HG03196 (cell line): Measurements from ENCODE around the gene ZFP36.

ENCODE experiments used
- ATAC-seq: cut with Tn5 transposase; IDR thresholded peaks from one replicate; pipeline ENCODE4 v1.9.1; 2021; ENCODE audit not compliant: unreplicated experiment

Gene ZFP36

DNA sequence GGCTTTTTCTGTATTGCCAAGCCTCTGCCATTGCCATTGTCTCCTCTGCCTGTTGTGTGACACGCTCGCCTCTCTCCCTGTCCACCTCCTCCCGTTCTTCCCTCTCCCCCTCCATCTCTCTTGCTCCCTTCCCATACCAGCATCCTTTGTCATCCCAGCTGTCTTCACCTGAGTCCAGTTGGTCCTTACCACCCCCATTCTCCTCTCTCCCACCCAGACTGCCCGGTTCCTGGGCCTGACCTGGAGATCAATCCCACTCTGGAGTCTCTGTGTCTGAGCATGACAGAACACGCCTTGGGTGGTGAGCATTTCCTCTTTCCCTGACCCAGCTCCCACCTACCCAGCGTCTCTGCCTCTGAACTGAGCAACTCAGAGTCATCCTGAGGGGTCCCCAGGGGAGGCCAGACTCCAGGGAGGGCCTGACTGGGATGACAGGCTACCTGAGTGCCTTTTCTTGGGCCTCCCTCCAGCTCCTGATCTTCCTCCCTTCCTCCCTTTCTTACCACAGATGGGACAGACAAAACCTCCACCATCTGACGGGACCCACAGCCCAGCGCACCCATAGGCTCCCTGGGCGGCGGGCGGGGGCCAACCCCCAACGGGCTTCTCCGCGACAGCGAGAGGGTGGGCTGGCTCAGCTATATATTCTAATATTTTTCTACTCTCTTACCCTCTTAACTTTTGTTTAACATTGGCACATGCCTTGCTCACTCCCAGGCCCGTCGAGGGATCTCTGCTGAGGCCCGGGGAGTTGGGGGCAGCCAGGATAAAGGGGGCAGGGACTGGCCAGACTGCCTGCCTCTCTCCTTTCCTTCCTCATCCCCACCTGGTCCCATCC is 23.4 kb upstream of the ZFP36 start:
- no peak for ATAC-seq

DNA sequence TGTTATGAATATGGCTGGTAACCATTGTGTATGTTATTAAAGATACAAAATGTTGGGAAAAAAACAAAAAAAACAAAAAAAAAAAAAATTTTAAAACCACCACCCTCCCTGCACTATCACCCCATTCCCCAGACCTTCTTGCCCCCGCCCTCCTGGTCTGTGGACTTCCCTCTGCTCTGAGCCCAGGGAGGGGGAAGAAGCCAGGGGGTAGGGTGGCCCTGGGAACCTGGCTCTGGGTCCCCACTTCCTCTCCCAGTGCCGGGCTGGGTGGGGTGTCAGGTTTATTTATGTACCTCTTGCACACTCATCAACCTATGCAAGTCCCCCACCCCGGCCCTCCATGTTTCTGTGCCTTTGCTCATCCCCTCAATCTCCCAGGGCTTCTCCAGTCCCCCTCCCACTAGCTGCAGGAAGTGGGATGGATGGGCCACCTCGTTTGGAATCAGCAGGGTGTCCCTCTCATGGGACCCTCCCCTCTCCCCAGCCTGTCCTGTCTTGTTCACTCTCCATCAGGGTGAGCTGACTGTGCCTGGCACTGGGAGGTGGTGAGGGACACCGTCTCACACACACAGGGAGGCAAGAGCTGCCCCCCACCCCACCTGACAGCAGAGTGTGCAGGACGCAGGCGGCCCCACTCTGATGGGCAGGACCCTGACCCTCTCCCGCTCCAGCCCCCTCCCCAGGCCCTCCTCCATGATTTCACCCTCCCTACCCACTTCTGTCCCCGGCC is 21.6 kb upstream of the ZFP36 start:
- ATAC-seq, result no peak

DNA sequence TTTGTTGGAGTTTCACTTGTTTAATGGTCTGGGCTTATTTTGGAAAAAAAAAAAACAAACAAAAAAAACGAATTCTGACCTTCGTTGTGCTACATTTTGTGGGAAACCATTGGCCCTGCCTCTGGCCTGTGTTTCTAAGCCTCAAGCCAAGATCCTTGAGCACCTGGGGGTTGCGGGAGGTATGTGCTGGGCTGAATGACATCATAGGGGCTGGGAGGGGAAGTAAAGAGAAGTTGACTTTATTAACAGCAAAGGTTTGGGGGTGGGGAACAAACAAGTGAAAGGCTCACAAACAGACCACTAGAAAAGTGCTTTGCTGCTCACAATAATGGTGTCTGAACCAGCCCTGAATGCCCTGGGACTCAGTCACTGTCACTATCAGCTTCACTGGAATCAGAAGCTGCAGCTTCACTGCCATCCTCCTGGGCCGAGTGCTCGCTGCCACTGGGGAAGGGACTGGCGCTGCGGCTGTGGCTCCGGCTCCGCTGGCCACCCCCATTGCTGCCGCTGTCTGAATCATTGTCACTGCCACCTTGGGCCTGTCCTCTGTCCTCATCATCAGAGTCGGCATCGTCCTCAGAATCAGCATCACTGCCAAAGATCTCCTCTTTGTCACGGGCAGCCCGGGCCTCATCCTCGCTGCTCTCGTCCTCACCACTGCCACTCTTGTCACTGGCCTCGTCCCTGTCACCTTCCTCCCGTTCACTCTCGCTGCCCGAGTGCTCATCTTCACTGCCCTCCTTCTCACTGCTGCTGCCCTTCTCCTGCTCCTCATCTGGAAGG is 20.8 kb upstream of the ZFP36 start:
- no peak for ATAC-seq

DNA sequence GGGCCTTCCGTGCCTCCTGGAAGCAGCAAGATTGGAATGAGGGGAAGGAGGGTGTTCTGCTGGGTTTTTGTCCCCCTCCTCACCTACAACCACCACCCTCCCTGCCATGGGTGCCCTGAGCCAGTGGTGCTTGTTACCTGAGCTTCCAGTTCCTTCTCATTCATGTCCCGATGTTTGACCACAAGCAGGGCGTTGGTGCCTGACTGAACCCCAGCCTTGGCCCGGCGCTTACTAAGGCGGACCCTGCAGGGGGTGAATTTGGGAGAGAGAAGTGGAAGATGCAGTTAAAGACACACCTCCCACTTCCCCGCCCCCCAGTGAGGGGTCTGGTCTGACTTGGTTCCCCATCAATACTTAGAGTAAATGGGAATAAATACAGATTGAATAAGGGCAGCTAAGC is 20.1 kb upstream of the ZFP36 start:
- ATAC-seq, result no peak

DNA sequence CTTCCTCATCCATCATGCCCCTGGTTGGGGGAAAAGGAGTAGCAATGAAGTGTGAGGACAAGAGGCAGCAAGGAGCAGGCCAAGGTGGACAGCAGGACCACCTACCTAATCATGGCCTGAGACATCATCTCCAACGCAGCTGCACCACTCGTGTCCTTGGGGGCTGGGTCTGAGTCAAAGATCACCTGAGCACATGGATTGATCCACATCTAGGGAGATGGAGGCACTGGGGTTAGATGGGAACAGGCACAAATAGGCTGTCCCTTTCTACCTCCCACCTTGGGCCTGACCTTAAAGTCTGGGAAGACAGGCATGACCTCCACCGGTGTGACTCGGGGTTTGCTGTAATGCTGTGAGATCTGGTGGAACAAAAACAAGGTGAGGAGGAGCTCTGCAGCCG is 18.0 kb upstream of the ZFP36 start:
- no peak for ATAC-seq

DNA sequence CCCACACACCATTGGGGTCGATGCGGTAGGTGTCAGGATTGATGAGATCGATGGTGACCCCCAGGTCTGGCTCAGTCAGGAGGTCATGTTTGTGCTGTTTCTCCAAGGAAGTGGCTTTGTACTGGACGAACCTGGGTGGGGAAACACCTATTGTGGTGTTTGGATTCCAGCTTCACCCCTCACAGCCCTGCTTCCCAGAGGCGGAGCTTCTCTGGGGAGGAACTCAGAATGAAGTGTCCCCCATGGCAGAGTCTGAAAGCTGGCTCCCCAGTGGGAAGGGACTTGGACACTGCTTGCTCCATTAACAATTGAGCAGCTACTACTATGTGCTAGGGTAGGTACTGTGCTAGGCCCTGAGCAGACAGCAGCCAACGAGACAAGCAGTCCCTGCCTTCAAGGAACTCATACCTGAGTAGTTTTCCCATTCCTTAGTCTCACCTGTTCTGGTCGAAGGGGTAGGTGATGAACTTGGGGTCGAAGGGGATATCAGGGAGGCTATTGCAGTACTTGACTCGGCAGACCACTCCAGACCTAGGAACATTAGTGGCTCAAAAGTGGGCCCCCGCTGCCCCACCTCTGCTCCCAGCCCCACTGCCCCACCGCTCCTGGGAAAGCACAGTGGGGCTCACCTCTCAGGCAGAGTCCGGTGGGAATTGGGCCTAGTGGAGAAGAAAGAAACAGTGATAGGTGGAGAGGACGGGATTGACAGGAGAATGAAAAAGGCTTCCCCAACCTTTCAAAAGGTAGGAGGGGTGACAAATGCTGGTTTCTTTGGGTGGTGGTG is 16.8 kb upstream of the ZFP36 start:
- no peak for ATAC-seq

DNA sequence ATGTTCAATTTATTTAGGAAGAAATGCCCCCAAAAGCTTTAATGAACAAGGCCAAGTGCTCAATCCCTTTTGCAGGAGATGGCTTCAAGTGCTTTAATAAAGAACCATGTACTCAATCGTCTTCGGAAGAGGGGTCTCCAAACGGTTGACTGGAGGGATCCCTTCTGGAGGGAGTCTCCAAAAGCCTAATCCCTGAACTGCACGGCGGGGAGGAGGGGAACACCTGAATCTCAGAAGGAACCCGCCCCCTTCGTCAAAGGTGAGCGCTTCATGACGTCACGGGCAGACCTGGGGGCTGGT is 16.2 kb upstream of the ZFP36 start:
- ATAC-seq, result no peak

DNA sequence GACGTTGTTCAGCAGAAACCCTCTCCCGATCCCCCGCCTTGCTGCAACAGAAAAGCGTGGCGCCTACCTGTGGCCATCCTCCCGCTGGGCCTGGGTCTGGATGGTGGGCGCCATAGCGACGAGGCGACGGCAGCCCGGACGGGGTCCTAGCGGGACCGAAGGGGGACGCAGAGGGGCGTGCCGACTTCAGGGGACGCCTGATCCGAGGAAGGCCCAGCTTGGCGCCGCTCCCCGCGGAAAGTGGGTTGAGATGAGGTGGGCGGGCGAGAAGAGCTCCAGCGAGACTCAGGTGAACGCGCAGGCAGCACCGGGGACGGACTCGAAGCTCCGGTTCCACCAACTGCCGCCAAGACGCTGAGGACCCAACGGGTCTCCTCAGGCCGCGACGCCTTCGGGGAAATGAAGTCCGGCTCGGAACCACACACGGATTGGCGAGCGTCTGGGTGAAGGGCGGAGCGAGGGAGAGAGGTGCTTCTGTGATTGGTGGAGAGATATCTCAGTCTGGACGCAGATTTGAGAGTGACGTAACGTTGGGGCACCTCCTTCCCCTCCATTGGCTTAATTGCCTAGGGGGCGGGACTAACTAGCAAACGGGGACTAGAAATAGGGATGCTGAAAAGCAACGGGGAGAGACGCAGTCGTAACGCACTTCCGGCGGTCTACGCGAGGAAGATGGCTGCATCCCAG is 15.8 kb upstream of the ZFP36 start, which contains the start of the genes MED29 and PAF1:
Gene MED29, plus strand, starts transcription at position 628 of the 687 bp plus-strand sequence. Its CDS starts 45 bp downstream, at position 673.
Gene PAF1, minus strand, starts transcription at position 356 of the 687 bp plus-strand sequence. Its CDS starts 242 bp downstream, at position 114.
- ATAC-seq, result peak; percentile 83

DNA sequence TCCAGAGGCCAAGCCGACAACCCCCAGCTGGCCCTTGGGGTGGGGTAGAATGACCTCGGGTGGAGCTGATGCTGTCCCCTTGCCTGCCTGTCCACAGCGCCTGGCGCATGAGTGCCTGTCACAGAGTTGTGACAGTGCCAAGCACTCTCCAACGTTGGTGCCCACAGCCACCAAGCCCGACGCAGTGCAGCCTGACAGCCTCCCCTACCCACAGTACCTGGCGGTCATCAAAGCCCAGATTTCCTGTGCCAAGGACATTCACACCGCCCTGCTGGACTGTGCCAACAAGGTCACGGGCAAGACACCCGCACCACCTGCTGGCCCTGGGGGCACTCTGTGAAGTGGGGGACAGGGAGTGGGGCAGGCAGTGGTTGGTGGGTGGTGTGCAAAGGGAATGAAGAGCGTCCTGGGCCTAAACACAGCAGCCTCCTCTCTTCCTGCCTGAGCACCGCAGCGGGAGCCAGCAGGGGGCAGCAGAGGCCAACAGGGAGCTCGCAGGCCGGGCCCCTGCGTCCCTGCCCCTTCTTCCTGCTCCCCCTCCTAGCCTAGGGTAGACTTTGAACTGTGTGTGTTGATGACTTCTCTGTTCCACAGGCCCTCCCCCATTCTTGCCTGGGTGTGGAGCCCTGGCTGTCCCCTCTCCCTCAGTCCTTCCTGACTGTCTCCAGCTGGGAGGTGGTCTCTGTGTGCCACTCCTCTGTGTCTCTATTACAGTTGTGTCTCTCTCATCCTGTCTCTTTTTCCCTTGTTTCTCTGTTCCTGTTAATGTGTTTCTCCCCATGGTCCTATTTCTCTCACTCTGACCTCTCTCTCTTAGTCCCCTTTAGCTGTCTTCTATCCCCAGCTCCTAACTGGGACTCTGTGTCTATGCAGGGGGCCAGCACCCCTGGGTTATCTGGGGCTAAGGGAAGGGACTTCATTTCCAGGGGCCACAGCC is 9.0 kb upstream of the ZFP36 start:
- peak; percentile 32 for ATAC-seq

DNA sequence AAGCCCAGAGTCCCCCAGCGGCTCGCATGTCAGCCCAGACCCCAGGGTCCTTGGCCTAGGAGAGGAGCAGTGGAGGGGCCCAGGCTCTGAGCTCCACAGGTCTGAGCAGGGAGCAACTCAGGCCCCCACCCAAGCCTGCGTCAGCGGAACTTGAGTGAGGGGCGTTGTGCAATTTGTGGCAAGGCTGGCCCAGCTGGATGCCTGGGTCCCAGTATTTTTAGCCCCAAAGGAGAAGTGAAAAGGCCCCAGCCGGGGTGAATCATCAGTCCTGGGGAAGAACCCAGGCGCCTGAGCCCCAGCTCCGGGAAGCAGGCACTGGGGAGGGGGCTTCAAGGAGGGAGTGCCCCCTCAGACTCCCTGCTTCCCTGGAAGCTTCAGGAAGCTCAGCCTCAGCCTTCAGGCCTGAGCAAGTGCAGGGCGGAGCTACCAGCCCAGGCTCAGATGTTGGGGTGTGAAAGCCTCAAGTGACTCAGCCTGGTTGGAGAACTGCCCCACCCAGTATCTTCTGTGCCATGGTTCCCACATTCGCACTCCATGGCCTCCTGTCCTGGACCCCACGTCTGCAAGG is 8.3 kb upstream of the ZFP36 start:
- no peak for ATAC-seq

DNA sequence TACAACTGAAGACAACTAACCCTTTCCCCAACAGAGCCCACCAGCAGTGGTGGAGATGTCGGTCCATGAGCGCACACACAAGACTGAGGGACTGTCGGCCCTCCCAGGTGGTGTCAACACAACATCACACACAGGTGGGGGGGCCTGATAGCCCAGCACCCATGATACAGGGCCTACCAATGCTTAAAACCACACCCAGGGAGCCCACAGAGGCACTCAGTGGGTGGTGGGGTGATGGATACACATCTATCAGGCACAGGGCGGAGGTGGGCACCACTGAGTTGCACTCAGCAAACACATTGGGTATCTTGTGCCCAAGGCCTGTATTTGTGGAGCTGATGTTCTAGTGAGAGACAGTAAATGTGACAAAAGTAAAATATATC is 7.0 kb upstream of the ZFP36 start:
- no peak for ATAC-seq

DNA sequence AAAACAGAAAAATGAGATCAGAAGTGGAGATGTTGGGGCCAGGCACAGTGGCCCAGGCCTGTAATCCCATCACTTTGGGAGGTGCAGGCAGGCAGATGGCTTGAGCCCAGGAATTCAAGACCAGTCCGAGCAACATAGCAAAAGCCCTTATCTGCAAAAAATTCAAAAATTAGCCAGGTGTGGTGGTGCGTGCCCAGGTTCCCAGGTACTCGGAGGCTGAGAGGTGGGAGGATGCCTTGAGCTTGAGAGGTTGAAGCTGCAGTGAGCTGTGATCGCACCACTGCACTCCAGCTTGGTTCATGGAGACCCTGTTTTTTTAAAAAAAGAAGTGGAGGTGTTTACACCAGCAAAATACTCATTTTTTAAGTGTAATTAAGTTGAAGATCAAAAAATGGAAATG is 6.6 kb upstream of the ZFP36 start:
- ATAC-seq, result no peak

DNA sequence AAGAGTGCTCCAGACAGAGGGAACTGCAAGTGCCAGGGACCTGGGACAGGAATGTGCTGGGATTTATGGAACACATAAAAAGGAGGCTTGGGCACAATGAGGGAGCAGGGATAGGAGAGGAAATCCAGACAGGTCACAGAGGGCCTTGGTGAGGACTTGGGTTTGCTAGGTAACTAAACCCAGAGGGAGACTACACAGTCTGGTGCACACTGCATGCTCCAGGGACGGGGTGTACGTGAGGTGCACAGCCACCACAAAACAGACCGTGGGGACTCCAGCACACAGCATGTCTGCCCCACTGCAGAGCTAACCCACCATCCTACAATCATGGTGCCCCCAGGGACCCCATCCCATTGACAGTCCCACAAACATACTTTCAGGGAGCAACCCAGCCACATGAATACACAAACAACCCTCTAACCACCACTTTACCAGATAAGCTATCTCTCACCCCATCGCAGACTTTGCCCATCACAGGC is 5.5 kb upstream of the ZFP36 start:
- peak; percentile 6 for ATAC-seq

DNA sequence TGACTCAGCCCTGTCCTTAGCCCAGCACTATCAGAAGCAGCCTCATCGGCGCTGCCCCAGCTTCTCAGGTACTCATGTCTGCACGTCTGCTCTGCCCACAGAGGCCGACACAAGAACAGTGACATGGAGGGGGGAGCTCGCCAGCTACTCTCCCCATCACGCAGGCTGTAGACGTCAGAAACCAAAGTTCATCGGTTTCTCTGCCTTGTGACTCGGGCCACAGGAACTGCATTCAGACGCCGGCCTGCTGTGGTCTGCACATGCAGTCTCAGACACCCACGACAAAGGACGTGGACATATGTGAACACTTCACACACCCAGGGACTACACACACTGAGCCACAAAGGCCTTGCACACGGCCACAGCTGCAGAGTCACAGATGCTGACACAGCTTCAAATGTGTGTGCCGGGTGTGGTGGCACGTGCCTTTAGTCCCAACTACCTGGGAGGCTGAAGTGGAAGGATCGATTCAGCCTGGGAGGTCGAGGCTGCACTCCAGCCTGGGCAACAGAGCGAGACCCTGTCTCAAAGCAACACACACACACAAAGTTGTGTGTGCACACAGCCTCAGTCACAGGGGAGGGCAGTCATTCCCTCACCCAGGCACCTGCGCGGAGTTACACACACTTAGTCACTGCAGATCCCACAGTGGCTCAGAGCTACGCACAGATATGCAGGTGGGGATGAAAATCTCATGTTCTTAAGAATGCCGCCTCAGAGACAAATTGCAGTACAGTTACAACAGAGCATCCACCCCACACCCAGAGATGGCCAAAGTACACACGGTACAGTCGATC is 4.9 kb upstream of the ZFP36 start:
- ATAC-seq, result peak; percentile 23

DNA sequence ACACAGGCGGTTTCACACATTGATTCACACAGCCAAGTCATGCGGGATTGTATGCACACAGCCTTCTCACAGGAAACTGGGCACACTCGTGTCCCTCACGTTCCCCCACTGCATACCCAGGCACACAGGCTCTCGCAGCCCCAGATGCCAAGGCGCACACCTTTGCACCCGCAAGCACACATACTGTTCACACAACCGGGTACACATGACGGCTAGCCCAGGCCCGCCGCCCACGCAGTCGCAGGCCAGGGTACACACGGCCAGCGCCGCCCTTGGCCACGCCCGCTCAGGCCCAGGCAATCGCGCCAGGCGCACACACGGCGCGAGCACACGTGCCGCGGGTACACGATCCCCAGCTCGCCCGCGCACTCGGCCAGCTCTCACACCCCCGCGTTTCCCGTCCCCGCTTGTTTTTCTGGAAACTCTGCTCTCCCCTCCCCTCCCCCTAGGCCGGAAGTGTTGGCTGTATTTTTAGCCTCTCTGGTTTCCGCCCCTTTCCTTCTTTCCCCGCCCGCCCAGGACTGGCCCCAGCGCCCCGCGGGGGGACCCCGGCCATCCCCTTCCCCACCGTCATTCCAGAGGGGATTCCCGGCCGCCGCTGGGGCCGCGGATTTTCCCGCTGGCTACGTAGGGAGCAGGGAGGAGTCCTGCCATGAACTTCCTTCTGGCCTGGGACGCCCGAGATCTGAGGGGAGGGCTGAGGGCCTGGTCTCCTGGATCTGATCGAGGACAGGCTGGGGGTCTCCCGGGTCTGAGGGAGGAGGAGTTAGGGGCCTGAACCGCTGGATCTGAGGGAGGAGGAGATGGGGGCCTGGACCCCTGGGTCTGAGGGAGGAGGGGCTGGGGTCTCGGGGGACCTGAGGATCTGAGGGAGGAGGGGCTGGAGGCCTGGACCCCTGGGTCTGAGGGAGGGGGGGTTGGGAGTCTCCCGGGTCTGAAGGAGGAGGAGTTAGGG is 4.0 kb upstream of the ZFP36 start:
- ATAC-seq, result peak; percentile 21
